SJSA1 (cell line): ENCODE measurements around the gene SPATA32. TPM values are rescaled to one million over a fixed set of nuclear protein-coding genes. Genes with fewer than 3 reads are reported as not detected.

Source experiments
- DNase-seq, 2 experiments: peaks; one replicate each; pipeline ENCODE4 v3.0.0-alpha.2; 2015 to 2020; ENCODE audit warnings: low spot score in 2 of 2, low read depth in 1 of 2
- H3K27ac ChIP-seq: fragments of 250-450 bp; sonication (Bioruptor Pico); 2 replicates; pipeline ENCODE4 v1.5.1; 2020; ENCODE audit warnings: mild to moderate bottlenecking, moderate library complexity
- H3K27me3 ChIP-seq: fragments of 250-450 bp; sonication (Bioruptor Pico); replicated peaks from 2 replicates; pipeline ENCODE4 v1.5.1; 2020; ENCODE audit warnings: mild to moderate bottlenecking, moderate library complexity
- H3K36me3 ChIP-seq: fragments of 250-450 bp; sonication (Bioruptor Pico); 2 replicates; pipeline ENCODE4 v1.5.1; 2020; ENCODE audit warnings: mild to moderate bottlenecking
- H3K4me1 ChIP-seq: fragments of 250-450 bp; sonication (Bioruptor Pico); replicated peaks from 2 replicates; pipeline ENCODE4 v1.6.1; 2021; ENCODE audit warnings: mild to moderate bottlenecking
- H3K4me3 ChIP-seq: fragments of 250-450 bp; sonication (Bioruptor Pico); 2 replicates; pipeline ENCODE4 v1.5.1; 2020; ENCODE audit warnings: mild to moderate bottlenecking
- H3K9me3 ChIP-seq: fragments of 250-450 bp; sonication (Bioruptor Pico); replicated peaks from 2 replicates; pipeline ENCODE4 v1.5.1; 2020; ENCODE audit warnings: mild to moderate bottlenecking
- total RNA-seq: library from RNA; depleted of rRNA; stranded (reverse); fragments of >200 nt; shearing (Covaris generic); gene quantifications from 2 replicates; pipeline ENCODE4 v1.2.3, GENCODE V29; 2014

The SPATA32 gene
- total RNA-seq, 1 experiment from 2014 or later, result not detected

DNA sequence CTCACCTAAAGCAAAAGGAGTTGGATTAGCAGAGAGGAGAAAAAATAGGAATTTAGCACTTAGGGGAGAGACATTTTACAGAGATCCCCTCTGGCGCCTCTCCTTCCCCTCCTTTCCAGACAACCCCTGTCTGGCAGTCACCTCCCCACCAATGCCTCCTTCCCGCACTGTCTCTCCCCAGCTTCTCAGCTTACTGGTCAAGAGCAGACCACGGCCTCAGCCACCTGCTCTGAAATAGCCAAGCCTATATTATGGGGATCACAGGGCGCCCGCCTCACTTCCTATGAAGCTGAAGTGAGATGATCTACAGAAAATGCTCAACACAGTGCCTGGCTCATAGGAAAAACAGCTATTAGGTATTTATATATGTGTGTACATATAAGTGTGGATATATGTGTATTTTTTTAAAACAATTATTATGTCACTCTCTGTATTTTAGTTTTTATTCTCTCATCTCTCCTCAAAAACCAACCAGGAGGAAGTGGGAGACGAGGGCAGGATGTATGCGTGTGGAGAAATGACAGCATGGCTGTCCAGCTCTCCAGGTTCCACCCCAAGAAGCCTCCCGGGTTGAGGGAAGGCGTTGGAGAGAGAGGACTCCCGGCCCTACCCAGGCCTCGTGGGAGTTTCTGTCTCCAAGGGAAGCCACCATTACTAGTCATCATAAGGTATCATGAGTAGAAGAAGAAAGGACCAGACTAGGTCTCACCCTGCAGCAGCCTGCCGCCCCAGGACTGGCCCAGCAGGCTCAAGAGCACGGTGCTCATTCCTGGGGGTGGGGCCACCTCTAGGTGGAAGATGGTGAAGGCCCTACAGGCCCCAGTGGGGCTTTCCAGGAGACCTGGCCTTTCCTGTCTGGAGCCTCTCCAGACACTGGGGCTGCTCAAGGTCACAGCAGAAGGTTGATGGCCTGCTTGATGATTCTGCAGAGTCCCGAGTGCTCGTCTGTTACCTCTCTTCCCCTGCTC is 27.7 kb upstream of the SPATA32 start:
- no peaks in the 10 kb centered on the region for H3K27me3 ChIP-seq
- no peak overlapping the region for H3K4me3 ChIP-seq
- DNase-seq, result no peak
- H3K27ac ChIP-seq, result no peak overlapping the region
- H3K9me3 ChIP-seq, result no peaks in the 10 kb centered on the region
- peaks cover 86% of the 10 kb centered on the region for H3K36me3 ChIP-seq
- H3K4me1 ChIP-seq, result peaks cover 21% of the 10 kb centered on the region

DNA sequence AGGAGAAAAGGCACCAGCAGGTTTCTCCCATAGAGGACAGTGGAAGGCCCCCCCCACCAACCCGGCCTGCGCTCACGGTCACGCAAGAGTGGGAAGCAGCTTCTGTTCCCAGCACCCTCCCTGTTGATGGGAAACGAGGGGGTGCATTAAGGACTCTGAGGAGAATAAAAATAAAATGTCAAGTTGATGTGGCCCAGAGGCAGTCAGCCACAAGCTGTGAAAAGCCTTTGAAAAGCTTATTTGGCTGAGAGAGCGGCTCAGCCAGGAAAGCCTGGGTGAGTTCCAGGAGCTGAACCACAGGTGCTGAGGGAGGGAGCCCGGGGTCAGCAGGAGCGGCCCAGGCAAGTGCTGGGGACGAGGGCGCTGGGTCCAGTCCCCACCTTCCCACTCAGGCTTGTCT is 26.9 kb upstream of the SPATA32 start:
- H3K27me3 ChIP-seq, result no peaks in the 10 kb centered on the region
- peaks cover 91% of the 10 kb centered on the region for H3K36me3 ChIP-seq
- no peak overlapping the region for H3K27ac ChIP-seq
- H3K4me3 ChIP-seq, result no peak overlapping the region
- no peak for DNase-seq
- H3K4me1 ChIP-seq, result peaks cover 14% of the 10 kb centered on the region
- no peaks in the 10 kb centered on the region for H3K9me3 ChIP-seq

DNA sequence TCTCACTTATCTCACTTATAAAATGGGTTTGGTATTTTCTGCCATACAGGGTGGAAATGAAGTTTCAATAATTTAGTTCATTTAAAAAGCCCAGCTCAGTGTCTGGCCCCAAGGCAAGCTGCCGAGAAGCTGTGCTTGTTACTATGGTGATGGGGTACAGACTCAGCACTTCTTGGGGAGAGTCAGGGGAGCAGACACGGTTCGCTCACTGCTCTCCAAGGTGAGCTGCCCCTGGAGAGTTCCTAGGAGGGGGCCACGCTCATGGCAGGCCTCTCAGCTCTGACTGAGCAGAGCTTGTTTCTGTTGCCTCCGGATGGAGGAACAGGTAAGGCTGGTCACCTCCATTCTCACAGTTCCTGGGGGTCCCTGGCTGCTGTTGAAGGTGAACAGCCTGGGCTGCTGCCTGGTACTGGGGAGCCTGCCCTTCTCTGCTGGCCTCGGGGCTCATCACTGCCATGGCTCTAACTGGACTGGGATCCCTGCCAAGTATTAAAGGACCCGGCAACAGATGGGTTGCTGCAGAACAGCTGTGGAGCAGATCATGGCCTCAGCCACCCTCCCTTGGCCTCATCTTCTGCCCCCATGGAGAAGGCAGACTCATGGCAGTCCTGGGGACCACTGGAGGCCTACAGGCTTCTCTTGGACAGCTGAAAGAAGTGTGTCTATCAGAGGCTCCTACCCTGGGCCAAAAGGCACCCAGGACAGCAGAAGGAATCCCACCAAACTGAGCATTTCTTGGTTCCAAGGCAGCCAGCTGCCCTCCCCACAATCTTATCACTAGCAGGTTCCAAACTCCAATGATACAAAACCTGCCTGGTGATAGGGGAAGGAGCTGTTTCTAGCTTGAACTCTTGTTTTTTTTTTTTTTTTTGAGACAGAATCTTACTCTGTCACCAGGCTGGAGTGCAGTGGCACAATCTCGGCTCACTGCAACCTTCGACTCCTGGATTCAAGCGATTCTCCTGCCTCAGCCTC is 25.9 kb upstream of the SPATA32 start:
- no peaks in the 10 kb centered on the region for H3K27me3 ChIP-seq
- DNase-seq, result no peak
- H3K9me3 ChIP-seq, result no peaks in the 10 kb centered on the region
- H3K4me3 ChIP-seq, result no peak overlapping the region
- H3K27ac ChIP-seq, result no peak overlapping the region
- peaks cover 97% of the 10 kb centered on the region for H3K36me3 ChIP-seq
- H3K4me1 ChIP-seq, result peaks cover 6% of the 10 kb centered on the region

DNA sequence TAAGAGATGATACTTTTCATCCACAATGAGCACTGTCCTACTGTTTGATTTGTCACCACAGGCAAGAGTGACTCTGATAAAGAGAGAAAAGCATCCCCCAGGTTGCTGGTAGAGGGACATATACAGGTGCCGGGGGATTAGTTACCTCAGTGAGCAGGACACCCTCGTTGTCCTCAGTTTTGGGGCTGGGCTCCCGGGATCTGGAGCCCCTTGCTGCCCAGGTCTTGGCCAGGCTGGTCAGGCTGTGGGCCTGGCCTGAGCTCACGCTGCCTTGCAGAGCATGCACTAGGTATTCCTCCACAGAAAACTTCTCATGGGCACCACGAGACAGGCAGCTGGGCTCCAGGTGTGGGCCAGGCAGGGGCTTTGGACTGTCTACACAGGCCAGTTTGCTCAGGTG is 24.4 kb upstream of the SPATA32 start:
- Histone ChIP-seq H3K9me3 (no peaks in the 10 kb centered on the region), H3K27ac (no peak overlapping the region), H3K27me3 (no peaks in the 10 kb centered on the region), H3K4me3 (no peak overlapping the region), H3K4me1 (0 out of 2 replicates have a peak, but pooled peaks cover 3% of the 10 kb centered on the region), H3K36me3 (peaks cover 92% of the 10 kb centered on the region)
- DNase-seq, result no peak

DNA sequence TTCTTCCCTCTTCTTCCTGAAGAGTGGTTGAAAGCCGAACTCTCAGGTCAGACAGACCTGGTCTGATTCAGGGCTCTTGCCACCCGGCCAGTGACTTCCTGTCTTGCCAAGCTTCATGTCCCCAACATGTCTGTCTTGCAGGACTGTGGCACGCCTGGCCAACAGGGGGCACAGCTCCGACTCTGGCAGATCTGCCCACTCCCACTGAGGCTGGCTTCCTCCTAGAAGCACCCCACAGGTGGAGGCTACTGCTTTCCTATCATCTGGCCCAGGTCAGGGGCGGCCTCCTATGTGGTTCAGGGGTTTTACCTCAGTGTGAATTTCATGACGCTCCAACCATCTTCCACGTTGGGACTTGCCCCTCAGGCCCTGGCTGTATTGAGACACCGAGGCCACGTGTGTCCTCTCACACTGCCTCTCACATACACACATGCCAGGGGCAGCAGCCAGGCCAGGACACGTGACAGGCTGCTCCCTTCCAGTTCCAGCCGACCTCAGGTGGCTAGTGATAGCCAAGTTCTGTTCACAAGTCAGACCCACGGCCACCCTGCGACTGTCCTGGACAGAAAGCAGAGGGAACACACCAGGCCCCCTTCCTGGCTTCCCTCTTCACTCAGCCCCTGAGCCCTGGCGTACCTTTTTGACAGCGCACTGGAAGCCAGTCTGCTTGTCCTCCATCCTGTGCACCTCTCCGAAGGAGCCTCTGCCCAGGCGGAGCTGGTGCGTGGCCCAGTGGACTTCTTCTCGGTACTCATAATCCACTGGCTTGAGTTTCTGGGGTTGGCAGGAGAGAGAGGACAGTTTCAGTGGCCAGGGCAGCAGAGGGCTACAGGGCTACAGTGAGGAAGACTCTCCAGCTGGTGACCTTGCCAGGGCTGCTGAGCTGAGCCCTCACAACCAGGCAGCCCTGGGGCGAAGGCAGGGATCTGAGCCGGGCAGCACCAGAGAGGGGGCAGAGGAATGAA is 22.6 kb upstream of the SPATA32 start:
- H3K9me3 ChIP-seq, result no peaks in the 10 kb centered on the region
- H3K4me3 ChIP-seq, result no peak overlapping the region
- no peaks in the 10 kb centered on the region for H3K27me3 ChIP-seq
- H3K36me3 ChIP-seq, result peaks cover 86% of the 10 kb centered on the region
- no peak for DNase-seq
- H3K4me1 ChIP-seq, result 0 out of 2 replicates have a peak, but pooled peaks cover 3% of the 10 kb centered on the region
- no peak overlapping the region for H3K27ac ChIP-seq

DNA sequence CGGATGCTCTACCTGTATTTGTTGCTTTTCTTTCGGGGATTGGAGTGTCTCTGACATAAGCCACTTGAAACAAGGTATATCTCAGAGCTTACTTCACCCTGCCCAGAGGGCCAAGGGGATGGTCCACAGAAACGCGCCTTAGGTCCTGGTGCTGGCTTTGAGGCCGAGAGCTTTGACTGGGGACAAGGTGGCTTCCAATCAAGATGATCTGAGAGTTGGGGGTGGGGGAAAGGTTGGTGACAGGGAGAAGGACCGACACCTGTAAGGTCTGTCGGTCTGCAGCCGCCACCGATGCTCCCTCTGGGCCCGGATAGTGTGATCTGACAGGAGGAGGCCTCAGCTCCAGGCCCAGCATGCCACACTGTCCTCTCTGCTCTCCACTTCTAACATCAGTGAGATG is 21.8 kb upstream of the SPATA32 start:
- peaks cover 83% of the 10 kb centered on the region for H3K36me3 ChIP-seq
- 0 out of 2 replicates have a peak, but pooled peaks cover 3% of the 10 kb centered on the region for H3K4me1 ChIP-seq

DNA sequence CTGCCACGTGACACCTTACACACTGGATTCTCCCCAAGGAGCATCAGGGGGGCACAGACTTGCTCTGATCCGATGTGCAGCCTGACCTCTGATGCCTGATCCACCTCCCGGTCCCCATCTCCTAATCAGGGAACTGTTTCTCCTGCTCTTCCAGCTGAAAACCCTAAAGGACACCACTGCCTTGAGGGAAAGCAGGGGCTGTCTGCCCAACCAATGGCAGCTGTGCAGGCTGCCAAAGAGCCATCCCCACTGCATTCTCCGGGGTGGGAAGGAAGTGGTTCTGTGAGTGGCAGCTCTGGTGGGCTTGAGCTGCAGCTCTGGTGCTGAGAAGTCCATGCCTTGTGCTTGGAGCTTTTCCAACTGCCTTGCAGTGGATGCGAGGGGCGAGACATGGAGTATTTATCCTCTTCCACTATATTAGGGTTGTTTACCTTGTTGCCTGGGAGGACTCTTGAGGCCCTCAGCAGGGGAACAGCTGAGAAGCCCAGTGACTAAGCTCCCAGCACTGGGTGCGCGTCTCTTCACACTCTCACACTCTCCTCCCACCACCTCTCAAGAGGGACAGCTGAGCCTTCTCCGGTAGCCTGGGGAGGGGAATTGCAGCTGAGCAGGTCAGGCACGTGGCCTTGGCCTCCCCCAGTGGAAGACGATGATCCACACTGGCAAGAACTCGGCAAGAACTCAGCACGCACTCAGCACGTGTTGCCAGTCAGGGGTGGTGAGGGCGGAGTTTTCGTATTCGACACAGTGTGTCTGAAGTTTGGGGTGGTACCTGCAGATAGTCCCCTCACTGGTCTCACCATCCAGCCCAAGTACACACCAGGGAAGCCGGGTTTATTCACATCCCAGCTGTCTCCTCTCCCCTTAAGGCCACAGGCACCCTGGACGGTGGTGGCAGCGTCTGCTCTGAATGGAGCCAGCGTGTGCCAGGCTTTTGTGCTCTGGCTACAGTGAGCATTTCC is 21.1 kb upstream of the SPATA32 start:
- Histone ChIP-seq H3K36me3 (peaks cover 80% of the 10 kb centered on the region), H3K4me3 (no peak overlapping the region), H3K9me3 (no peaks in the 10 kb centered on the region), H3K27ac (no peak overlapping the region), H3K27me3 (no peaks in the 10 kb centered on the region), H3K4me1 (peaks cover 3% of the 10 kb centered on the region; the same call in 1 of the 2 replicates)
- DNase-seq, result no peak

More for the DNA sequence above, 21.8 kb upstream of the SPATA32 start:
- Histone ChIP-seq H3K9me3 (no peaks in the 10 kb centered on the region), H3K4me3 (no peak overlapping the region), H3K27ac (no peak overlapping the region), H3K27me3 (no peaks in the 10 kb centered on the region)
- no peak for DNase-seq

DNA sequence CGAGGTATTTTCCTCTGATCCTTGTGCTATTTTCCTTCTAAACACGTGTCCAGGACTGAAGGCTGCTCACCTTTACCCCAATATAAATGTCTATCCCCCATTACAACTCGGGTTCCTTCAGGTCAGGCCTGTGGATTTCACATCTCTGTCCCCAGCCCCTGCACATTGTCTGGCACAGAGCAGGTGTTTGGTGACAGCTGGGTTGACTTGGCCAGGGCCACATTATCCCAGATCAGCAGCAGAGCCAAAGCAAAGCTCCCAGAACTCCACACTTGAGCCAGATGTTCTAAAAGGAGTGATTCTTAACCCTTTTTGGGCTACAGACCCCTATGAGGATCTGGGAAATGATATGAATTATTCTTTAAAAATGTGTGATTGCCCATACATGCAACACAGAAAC is 18.0 kb upstream of the SPATA32 start:
- Histone ChIP-seq H3K36me3 (peaks cover 67% of the 10 kb centered on the region), H3K27me3 (no peaks in the 10 kb centered on the region), H3K4me1 (peaks cover 10% of the 10 kb centered on the region), H3K4me3 (no peak overlapping the region), H3K9me3 (no peaks in the 10 kb centered on the region), H3K27ac (no peak overlapping the region)
- DNase-seq, result no peak

DNA sequence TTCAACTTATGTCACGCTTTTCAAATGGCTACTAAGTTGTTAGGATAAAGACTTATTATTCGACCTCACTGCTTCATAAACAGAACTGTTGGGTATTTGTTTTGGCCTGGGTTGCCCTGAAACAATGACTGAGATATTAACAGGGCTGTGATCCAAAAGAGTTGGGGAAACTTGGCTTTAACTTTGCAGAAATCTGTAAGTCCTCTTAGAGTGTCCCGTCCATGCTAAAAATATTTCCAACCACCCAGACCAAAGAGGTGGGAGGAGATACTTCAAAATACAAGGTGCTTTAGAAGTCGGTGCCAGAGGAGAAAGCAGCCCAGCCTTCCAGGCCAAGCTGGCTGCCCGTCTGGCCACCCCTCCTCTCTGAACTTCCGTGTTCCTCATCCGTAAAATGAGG is 16.1 kb upstream of the SPATA32 start:
- peaks cover 66% of the 10 kb centered on the region for H3K36me3 ChIP-seq
- peaks cover 7% of the 10 kb centered on the region for H3K4me1 ChIP-seq
- no peaks in the 10 kb centered on the region for H3K27me3 ChIP-seq
- no peak for DNase-seq
- H3K9me3 ChIP-seq, result no peaks in the 10 kb centered on the region
- no peak overlapping the region for H3K27ac ChIP-seq
- no peak overlapping the region for H3K4me3 ChIP-seq

DNA sequence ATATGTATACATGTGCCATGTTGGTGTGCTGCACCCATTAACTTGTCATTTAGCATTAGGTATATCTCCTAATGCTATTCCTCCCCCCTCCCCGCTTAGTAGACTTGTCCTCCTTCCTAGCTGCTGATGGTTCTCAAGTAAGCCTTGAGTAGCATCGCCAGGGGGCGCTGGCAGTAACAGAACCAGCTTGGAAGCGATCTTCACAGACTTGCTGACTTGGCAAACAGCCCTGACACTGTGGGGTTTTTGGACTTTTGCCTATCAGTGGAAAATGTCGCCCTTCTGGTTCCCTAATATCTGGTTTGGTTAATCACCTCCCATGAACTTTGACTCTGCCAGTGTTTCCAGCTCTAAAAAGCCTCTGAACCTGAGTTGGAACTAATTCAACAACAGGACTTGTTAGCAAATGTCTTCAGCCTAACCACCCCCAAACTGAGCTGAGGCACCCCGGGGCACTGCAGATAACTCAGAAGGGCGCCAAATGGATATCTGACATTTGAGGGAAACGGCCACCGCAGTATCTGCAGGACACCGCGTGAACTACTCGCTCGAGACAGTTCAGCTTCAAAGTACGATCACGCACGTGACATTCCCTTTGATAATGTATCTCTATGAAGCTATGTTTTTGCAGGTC is 15.4 kb upstream of the SPATA32 start:
- no peaks in the 10 kb centered on the region for H3K27me3 ChIP-seq
- peak; percentile 84 to 94 for DNase-seq

DNA sequence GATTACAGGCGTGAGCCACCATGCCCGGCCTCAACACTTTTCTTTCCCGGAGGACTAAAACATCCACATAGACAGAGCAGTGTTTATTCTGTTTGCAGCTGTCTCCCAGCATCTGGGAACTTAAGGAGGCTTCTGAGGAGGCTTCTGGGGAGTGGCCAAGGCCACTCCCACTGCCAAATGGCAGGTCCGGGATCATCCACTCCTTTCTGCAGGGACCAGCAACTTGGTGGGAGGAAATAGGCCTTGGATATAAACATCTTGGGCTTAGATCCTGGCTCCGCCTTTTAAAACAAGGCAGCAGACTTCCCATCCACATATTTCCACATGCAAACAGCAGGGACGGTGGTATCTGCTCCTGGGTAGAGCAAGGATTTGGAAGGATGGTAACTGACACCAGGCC is 14.1 kb upstream of the SPATA32 start:
- peaks cover 74% of the 10 kb centered on the region for H3K36me3 ChIP-seq
- DNase-seq, result no peak
- H3K27me3 ChIP-seq, result no peaks in the 10 kb centered on the region
- H3K27ac ChIP-seq, result no peak overlapping the region
- no peaks in the 10 kb centered on the region for H3K9me3 ChIP-seq
- H3K4me3 ChIP-seq, result no peak overlapping the region
- H3K4me1 ChIP-seq, result peaks cover 7% of the 10 kb centered on the region

More for the DNA sequence above, 15.4 kb upstream of the SPATA32 start:
- H3K27ac ChIP-seq, result no peak overlapping the region
- peaks cover 7% of the 10 kb centered on the region for H3K4me1 ChIP-seq
- H3K36me3 ChIP-seq, result peaks cover 66% of the 10 kb centered on the region
- H3K9me3 ChIP-seq, result no peaks in the 10 kb centered on the region
- no peak overlapping the region for H3K4me3 ChIP-seq

DNA sequence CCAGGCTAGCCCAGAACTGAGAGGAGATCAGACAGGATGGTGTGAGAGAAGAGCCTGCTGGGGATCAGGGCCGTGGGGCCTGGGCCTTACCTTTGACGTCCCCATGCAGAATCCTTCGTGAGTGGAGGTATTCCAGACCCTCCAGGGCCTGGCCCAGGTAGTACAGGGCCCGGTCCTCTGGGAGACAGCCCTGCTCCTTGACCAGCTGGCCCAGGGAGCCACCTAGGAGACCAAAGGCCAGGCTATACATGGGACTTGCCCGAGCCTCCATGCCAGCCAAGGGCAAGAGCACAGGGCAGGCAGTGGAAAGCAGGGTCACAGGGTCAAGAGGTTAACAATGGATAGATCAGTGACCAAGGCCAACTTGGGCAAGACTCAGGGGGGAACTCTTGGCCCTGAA is 12.1 kb upstream of the SPATA32 start:
- Histone ChIP-seq H3K4me1 (peaks cover 7% of the 10 kb centered on the region), H3K27me3 (no peaks in the 10 kb centered on the region), H3K36me3 (peaks cover 81% of the 10 kb centered on the region), H3K4me3 (no peak overlapping the region), H3K27ac (no peak overlapping the region), H3K9me3 (no peaks in the 10 kb centered on the region)
- no peak for DNase-seq
